GM12878 (cell line): ENCODE data around the gene ZDHHC14. TPM values are rescaled to one million over a fixed set of nuclear protein-coding genes. Genes with fewer than 3 reads are reported as not detected.

Source experiments
- BMI1 ChIP-seq: fragments of 450-650 bp; IDR thresholded peaks from 2 replicates; pipeline ENCODE4 v1.6.1; 2016; ENCODE audit warnings: mild to moderate bottlenecking, moderate library complexity, borderline replicate concordance
- CHD4 ChIP-seq: fragments of 200-600 bp; sonication (generic); IDR thresholded peaks from 2 replicates; pipeline ENCODE4 v1.6.1; 2016; ENCODE audit warnings: mild to moderate bottlenecking
- EZH2 ChIP-seq: IDR thresholded peaks from 2 replicates; pipeline ENCODE4 v1.6.1; 2012; ENCODE audit warnings: low read depth, mild to moderate bottlenecking, control low read depth, inconsistent platforms, low read length, borderline replicate concordance; ENCODE audit not compliant: control insufficient read depth
- KLF5 ChIP-seq: fragments of 450-650 bp; IDR thresholded peaks from 2 replicates; pipeline ENCODE4 v1.6.1; 2014; ENCODE audit warnings: mild to moderate bottlenecking; ENCODE audit not compliant: partially characterized antibody
- MEF2A ChIP-seq: IDR thresholded peaks from 2 replicates; pipeline ENCODE4 v1.6.1; 2011; ENCODE audit warnings: low read depth, mild to moderate bottlenecking, low read length, moderate library complexity; ENCODE audit not compliant: insufficient read depth
- NRF1 ChIP-seq: conservative IDR thresholded peaks from 2 replicates; pipeline ENCODE4 v1.6.1; 2011; ENCODE audit warnings: mild to moderate bottlenecking, low read depth, low read length, improper control_type of control experiment
- ZSCAN29 ChIP-seq: fragments of 450-650 bp; IDR thresholded peaks from 2 replicates; pipeline ENCODE4 v1.6.1; 2017; ENCODE audit warnings: mild to moderate bottlenecking, moderate library complexity
- polyA plus RNA-seq, 11 experiments: library from polyadenylated mRNA; depleted of rRNA in 4 of 11; unstranded in 6 of 11; stranded (reverse) in 5 of 11; fragments of >200 nt; fragmentation: Nextera tagmentation in 4 of 11; fragmentation: Illumina TruSeq in 1 of 11; extraction: Ambion mirVana in 4 of 11; extraction: Trizol in 1 of 11; gene quantifications; 1 replicate in 1 of 11; 2 replicates in 10 of 11; pipeline versions ENCODE4 v1.2.1 to v1.2.3, GENCODE V29; 2011 to 2016; ENCODE audit warnings: inconsistent platforms in 2 of 11, missing spikeins in 2 of 11, low read depth in 1 of 11
- total RNA-seq, 4 experiments: library from RNA; depleted of rRNA in 3 of 4; stranded (reverse); fragments of >200 nt in 3 of 4; fragmentation: Illumina TruSeq in 1 of 4; extraction: Trizol in 1 of 4; gene quantifications; 2 replicates each; pipeline versions ENCODE4 v1.2.1 to v1.2.3, GENCODE V29; 2013 to 2021
- TF ChIP-seq, protein P1 (sequence below): fragments of 450-650 bp; formaldehyde crosslinking; IDR thresholded peaks from 2 replicates; pipeline ENCODE4 v1.4.0; 2020; ENCODE audit warnings: mild to moderate bottlenecking, moderate library complexity
- TF ChIP-seq, protein P2 (sequence below): IDR thresholded peaks from 2 replicates; pipeline ENCODE4 v1.6.1; 2012; ENCODE audit warnings: mild to moderate bottlenecking, low read depth, low read length

Gene ZDHHC14
- total and polyA plus RNA-seq, 10 of the 15 experiments (the other 5 are each of a cell fraction or from before 2014, with no cell fraction given): 0.15 to 16.0 (median 0.76) TPM; not detected in 1

DNA sequence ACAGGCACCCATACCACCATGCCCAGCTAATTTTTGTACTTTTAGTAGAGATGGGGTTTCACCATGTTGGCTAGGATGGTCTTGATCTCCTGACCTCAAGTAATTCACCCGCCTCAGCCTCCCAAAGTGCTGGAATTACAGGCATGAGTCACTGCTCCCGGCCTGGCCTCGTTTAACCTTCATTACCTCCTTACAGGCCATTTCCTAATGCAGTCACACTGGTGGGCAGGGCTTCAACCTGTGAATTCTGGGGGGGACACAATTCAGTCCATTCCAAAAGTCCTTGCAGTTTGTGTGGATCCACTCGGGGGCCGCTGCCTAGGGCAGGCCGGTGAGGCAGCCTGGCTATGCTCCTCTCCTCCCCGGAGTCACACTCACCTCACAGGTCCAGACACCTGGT, 329.6 kb downstream of the ZDHHC14 start (continued):
- TF ChIP-seq, protein P1, sequence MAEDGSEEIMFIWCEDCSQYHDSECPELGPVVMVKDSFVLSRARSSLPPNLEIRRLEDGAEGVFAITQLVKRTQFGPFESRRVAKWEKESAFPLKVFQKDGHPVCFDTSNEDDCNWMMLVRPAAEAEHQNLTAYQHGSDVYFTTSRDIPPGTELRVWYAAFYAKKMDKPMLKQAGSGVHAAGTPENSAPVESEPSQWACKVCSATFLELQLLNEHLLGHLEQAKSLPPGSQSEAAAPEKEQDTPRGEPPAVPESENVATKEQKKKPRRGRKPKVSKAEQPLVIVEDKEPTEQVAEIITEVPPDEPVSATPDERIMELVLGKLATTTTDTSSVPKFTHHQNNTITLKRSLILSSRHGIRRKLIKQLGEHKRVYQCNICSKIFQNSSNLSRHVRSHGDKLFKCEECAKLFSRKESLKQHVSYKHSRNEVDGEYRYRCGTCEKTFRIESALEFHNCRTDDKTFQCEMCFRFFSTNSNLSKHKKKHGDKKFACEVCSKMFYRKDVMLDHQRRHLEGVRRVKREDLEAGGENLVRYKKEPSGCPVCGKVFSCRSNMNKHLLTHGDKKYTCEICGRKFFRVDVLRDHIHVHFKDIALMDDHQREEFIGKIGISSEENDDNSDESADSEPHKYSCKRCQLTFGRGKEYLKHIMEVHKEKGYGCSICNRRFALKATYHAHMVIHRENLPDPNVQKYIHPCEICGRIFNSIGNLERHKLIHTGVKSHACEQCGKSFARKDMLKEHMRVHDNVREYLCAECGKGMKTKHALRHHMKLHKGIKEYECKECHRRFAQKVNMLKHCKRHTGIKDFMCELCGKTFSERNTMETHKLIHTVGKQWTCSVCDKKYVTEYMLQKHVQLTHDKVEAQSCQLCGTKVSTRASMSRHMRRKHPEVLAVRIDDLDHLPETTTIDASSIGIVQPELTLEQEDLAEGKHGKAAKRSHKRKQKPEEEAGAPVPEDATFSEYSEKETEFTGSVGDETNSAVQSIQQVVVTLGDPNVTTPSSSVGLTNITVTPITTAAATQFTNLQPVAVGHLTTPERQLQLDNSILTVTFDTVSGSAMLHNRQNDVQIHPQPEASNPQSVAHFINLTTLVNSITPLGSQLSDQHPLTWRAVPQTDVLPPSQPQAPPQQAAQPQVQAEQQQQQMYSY (CRISPR knock-in tag): no peak
- TF ChIP-seq BMI1 (no peak), NRF1 (no peak), KLF5 (no peak), ZSCAN29 (no peak), CHD4 (no peak), EZH2 (no peak), MEF2A (no peak)
- TF ChIP-seq, protein P2, sequence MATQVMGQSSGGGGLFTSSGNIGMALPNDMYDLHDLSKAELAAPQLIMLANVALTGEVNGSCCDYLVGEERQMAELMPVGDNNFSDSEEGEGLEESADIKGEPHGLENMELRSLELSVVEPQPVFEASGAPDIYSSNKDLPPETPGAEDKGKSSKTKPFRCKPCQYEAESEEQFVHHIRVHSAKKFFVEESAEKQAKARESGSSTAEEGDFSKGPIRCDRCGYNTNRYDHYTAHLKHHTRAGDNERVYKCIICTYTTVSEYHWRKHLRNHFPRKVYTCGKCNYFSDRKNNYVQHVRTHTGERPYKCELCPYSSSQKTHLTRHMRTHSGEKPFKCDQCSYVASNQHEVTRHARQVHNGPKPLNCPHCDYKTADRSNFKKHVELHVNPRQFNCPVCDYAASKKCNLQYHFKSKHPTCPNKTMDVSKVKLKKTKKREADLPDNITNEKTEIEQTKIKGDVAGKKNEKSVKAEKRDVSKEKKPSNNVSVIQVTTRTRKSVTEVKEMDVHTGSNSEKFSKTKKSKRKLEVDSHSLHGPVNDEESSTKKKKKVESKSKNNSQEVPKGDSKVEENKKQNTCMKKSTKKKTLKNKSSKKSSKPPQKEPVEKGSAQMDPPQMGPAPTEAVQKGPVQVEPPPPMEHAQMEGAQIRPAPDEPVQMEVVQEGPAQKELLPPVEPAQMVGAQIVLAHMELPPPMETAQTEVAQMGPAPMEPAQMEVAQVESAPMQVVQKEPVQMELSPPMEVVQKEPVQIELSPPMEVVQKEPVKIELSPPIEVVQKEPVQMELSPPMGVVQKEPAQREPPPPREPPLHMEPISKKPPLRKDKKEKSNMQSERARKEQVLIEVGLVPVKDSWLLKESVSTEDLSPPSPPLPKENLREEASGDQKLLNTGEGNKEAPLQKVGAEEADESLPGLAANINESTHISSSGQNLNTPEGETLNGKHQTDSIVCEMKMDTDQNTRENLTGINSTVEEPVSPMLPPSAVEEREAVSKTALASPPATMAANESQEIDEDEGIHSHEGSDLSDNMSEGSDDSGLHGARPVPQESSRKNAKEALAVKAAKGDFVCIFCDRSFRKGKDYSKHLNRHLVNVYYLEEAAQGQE: no peak
